Measurements from ENCODE around the gene C5orf58. TPM values are rescaled to one million over a fixed set of nuclear protein-coding genes. Genes with fewer than 3 reads are reported as not detected.
A peak's percentile ranks its signal among the peaks of the same experiment; 100 is the strongest.

The C5orf58 gene
- total RNA-seq, 2 donors from 2014 or later: not detected

- DNase-seq (ENCODE audit: low spot score) (no peak), ATAC-seq (ENCODE audit: insufficient number of reproducible peaks, low FRiP score, low read depth) (no peak)
- Histone ChIP-seq H3K27ac (no peak overlapping the region), H3K4me1 (ENCODE audit: control insufficient read depth in 1 of 2, low read depth in 2 of 2) (peaks cover 12 to 37% of the 10 kb centered on the region in 2 donors), H3K27me3 (replicated peaks; ENCODE audit: insufficient read depth) (no peaks in the 10 kb centered on the region), H3K4me3 (no peak overlapping the region), H3K9me3 (peaks cover 6% of the 10 kb centered on the region), H3K36me3 (no peaks in the 10 kb centered on the region)
- no peak for TF ChIP-seq CTCF (IDR thresholded peaks at IDR 0.05)
These were observed 50.5 kb downstream of the C5orf58 start for GRCh38 chr5:170283296-170283695.

DNA sequence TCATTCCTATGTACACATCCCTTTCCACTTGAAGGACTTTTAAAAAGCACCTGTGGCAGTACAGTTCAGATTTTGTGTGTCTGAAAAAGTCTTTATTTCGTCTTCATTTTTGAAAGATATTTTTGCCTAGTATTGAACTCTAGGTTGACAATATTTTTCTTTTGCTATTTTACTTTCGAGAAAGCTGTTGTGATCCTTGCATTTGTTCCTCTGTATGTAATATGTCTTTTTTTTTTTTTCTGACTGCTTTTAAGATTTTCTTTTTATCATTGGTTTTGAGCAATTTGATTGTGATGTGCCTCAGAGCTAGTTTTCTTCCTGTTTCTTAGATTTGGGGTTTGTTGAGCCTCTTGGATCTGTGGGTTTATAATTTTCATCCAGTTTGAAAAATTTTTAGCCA is 51.4 kb downstream of the C5orf58 start:
- H3K4me1 ChIP-seq (ENCODE audit: control insufficient read depth in 1 of 2, low read depth in 2 of 2): peaks cover 13 to 30% of the 10 kb centered on the region in 2 donors
- ATAC-seq (ENCODE audit: insufficient number of reproducible peaks, low FRiP score, low read depth): no peak
- peaks cover 6% of the 10 kb centered on the region for H3K9me3 ChIP-seq
- no peak overlapping the region for H3K4me3 ChIP-seq
- no peak for DNase-seq (ENCODE audit: low spot score)
- H3K27me3 ChIP-seq (replicated peaks; ENCODE audit: insufficient read depth): no peaks in the 10 kb centered on the region
- TF ChIP-seq CTCF (IDR thresholded peaks at IDR 0.05): no peak
- no peak overlapping the region for H3K27ac ChIP-seq
- H3K36me3 ChIP-seq: no peaks in the 10 kb centered on the region

DNA sequence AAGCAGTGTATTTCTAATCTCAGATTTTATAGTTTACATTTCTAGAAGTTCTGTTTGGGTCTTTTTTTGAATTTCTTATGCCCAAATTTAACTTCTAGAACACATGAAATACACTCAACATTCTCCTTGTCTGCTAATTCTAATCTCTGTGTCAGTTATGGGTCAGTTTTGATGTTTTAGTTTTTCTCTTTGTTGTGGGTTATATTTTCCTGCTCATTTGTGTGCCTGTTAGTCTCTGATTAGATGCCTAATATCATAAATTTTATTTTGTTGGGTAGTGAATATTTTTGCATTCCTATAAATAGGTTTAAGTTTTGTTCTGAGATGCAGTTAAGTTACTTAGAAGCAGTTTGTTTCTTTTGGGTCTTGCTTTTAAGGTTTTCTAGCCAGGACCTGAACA is 52.4 kb downstream of the C5orf58 start:
- TF ChIP-seq CTCF (IDR thresholded peaks at IDR 0.05): no peak
- Histone ChIP-seq H3K9me3 (peaks cover 6% of the 10 kb centered on the region), H3K27ac (peak overlapping the region in 1 of 2 donors; percentile 24), H3K27me3 (replicated peaks; ENCODE audit: insufficient read depth) (no peaks in the 10 kb centered on the region), H3K4me3 (no peak overlapping the region), H3K4me1 (ENCODE audit: control insufficient read depth in 1 of 2, low read depth in 2 of 2) (peaks cover 5 to 20% of the 10 kb centered on the region in 2 donors), H3K36me3 (no peaks in the 10 kb centered on the region)
- no peak for ATAC-seq (ENCODE audit: insufficient number of reproducible peaks, low FRiP score, low read depth)
- DNase-seq (ENCODE audit: low spot score): no peak

DNA sequence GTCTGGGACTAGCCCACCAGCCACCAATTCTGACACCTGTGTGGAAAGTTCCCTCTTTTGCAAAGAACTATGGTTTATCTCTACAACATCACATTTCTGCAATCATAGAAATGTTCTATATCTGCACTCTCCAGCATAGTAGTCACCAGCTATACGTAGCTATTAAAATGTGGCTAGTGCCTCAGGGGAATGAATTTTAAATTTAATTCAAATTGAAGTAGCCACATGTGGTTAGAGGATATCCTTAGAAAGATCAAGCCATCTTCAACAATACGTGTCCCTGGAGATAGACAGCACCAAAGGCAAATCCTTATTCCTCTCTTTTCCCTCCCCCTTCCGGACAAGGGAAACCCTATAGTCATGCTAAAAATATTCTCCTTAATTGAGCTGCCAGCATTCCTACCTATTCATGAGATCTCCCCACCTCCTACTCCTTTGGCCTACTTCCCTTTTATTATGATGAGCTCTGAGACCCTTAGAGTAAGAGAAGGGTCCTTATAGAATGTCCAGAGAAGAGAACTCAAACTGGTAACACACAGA is 53.7 kb downstream of the C5orf58 start:
- Histone ChIP-seq H3K4me1 (ENCODE audit: control insufficient read depth in 1 of 2, low read depth in 2 of 2) (peaks cover 3 to 13% of the 10 kb centered on the region in 2 donors), H3K27ac (no peak overlapping the region), H3K27me3 (replicated peaks; ENCODE audit: insufficient read depth) (no peaks in the 10 kb centered on the region), H3K36me3 (no peaks in the 10 kb centered on the region), H3K9me3 (peaks cover 6% of the 10 kb centered on the region), H3K4me3 (no peak overlapping the region)
- no peak for DNase-seq (ENCODE audit: low spot score)
- no peak for TF ChIP-seq CTCF (IDR thresholded peaks at IDR 0.05)
- no peak for ATAC-seq (ENCODE audit: insufficient number of reproducible peaks, low FRiP score, low read depth)

GRCh38 chr5:170287532-170287931 is 54.7 kb downstream of the C5orf58 start:
- H3K4me3 ChIP-seq: no peak overlapping the region
- H3K27me3 ChIP-seq (replicated peaks; ENCODE audit: insufficient read depth): no peaks in the 10 kb centered on the region
- H3K9me3 ChIP-seq: peaks cover 6% of the 10 kb centered on the region
- H3K27ac ChIP-seq: no peak overlapping the region
- ATAC-seq (ENCODE audit: insufficient number of reproducible peaks, low FRiP score, low read depth) (peak; percentile 48), DNase-seq (ENCODE audit: low spot score) (no peak)
- no peaks in the 10 kb centered on the region for H3K36me3 ChIP-seq
- H3K4me1 ChIP-seq (ENCODE audit: control insufficient read depth in 1 of 2, low read depth in 2 of 2): peaks cover 3 to 13% of the 10 kb centered on the region in 2 donors
- no peak for TF ChIP-seq CTCF (IDR thresholded peaks at IDR 0.05)

Data from thoracic aorta (tissue), 2 donors.